A673 (cell line): Measurements from ENCODE around the gene KCNQ1OT1. TPM values are rescaled to one million over a fixed set of nuclear protein-coding genes. Genes with fewer than 3 reads are reported as not detected.

Experiments used
- BruUV-seq: library from RNA; stranded (reverse); fragments of 400-500 nt; replicated peaks from 2 replicates; lab custom pipeline; 2021; lab: Mats Ljungman, UMichigan
- CTCF ChIA-PET: fragments of 300-600 bp; sonication (Branson Sonifier 250); formaldehyde crosslinking; loops from one replicate; lab custom pipeline; 2022; ENCODE audit warnings: antibody characterized with exemption; lab: Charles Lee
- POLR2A ChIA-PET: fragments of 300-600 bp; sonication (Branson Sonifier 250); formaldehyde crosslinking; loops from one replicate; lab custom pipeline; 2022; ENCODE audit warnings: antibody characterized with exemption; ENCODE audit not compliant: low non-redundant PET; lab: Charles Lee
- DNase-seq: peaks from one replicate; pipeline ENCODE4 v3.0.0-alpha.2; 2015; ENCODE audit warnings: low spot score
- H3K27ac ChIP-seq: fragments of 200-600 bp; sonication (generic); 2 replicates; pipeline ENCODE4 v1.5.1; 2016; ENCODE audit warnings: mixed run types, low read depth, mild to moderate bottlenecking, mixed read lengths, antibody characterized with exemption, low read length; ENCODE audit not compliant: poor library complexity, severe bottlenecking
- H3K27me3 ChIP-seq: fragments of 200-600 bp; sonication (generic); replicated peaks from 2 replicates; pipeline ENCODE4 v1.6.1; 2017; ENCODE audit warnings: mixed run types, low read depth, mild to moderate bottlenecking, mixed read lengths, antibody characterized with exemption, low read length; ENCODE audit not compliant: insufficient read depth, poor library complexity
- H3K36me3 ChIP-seq: fragments of 200-600 bp; sonication (generic); 2 replicates; pipeline ENCODE4 v1.6.1; 2016; ENCODE audit warnings: mixed run types, mild to moderate bottlenecking, mixed read lengths, antibody characterized with exemption, low read length; ENCODE audit not compliant: insufficient read depth, poor library complexity, severe bottlenecking
- H3K4me1 ChIP-seq: fragments of 200-600 bp; sonication (generic); 2 replicates; pipeline ENCODE4 v1.6.1; 2017; ENCODE audit warnings: mixed run types, mild to moderate bottlenecking, mixed read lengths, antibody characterized with exemption, low read length; ENCODE audit not compliant: insufficient read depth, poor library complexity, severe bottlenecking
- H3K4me3 ChIP-seq: fragments of 200-600 bp; sonication (generic); 2 replicates; pipeline ENCODE4 v1.5.1; 2016; ENCODE audit warnings: low read depth, mixed run types, mild to moderate bottlenecking, mixed read lengths, low read length; ENCODE audit not compliant: poor library complexity, severe bottlenecking
- H3K9me3 ChIP-seq: fragments of 200-600 bp; sonication (generic); 2 replicates; pipeline ENCODE4 v1.6.1; 2016; ENCODE audit warnings: mixed run types, low read depth, mild to moderate bottlenecking, mixed read lengths, antibody characterized with exemption, low read length; ENCODE audit not compliant: poor library complexity, severe bottlenecking
- CTCF ChIP-seq: fragments of 300-800, 200-600 bp; sonication (generic); conservative IDR thresholded peaks from 2 replicates; pipeline ENCODE4 v1.5.1; 2017; ENCODE audit warnings: low read depth, mild to moderate bottlenecking, antibody characterized with exemption, low read length, moderate library complexity, mixed read lengths
- EZH2 ChIP-seq: fragments of 200-600 bp; sonication (generic); IDR thresholded peaks from 2 replicates; pipeline ENCODE4 v1.6.1; 2017; ENCODE audit warnings: borderline replicate concordance, low read depth, mild to moderate bottlenecking, mixed read lengths, antibody characterized with exemption, low read length; ENCODE audit not compliant: poor library complexity, severe bottlenecking
- intact Hi-C: fragments of 100-400 bp; cut with micrococcal nuclease; formaldehyde crosslinking; loops from one replicate; pipeline ENCODE4 v1.10.0; 2022; ENCODE audit not compliant: unreplicated experiment
- total RNA-seq: library from RNA; stranded (reverse); gene quantifications from 2 replicates; pipeline ENCODE4 v1.2.3, GENCODE V29; 2021

KCNQ1OT1 gene
- total RNA-seq, 1 experiment from 2014 or later = 4.0 TPM

GRCh38 chr11:2724104-2724503, 24.3 kb upstream of the KCNQ1OT1 start:
- ChIA-PET CTCF (no interaction called here), POLR2A (no interaction called here)
- no TSS peak for BruUV-seq
- no peak for DNase-seq
- no peaks in the 10 kb centered on the region for H3K27me3 ChIP-seq
- intact Hi-C loops = no loop called here
- H3K36me3 ChIP-seq = no peaks in the 10 kb centered on the region
- no peak for TF ChIP-seq EZH2
- no peak for TF ChIP-seq CTCF
- no peak overlapping the region for H3K4me3 ChIP-seq
- no peaks in the 10 kb centered on the region for H3K4me1 ChIP-seq
- H3K9me3 ChIP-seq = no peaks in the 10 kb centered on the region
- no peak overlapping the region for H3K27ac ChIP-seq

DNA sequence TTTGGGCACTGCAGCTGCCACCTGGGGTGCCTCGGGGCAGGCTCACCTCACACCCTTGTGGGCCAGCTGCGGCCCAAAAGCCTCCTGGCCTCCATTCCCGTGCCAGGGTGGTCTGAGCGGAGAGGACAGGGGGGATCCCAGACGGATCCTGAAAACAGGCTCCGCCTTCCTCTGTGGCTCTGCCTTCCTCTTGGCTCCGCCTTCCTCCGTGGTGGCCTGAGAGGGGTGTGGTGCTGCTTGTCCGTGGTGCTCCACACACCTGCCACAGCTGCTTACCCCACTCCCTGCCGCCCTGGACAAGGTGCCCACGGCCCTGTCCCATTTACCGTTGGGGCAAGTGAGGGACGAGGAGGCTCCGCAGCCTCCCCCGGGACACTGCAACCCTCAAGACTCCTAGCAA, 23.2 kb upstream of the KCNQ1OT1 start:
- intact Hi-C loops = no loop called here
- H3K27ac ChIP-seq = no peak overlapping the region
- no peak overlapping the region for H3K4me3 ChIP-seq
- POLR2A ChIA-PET = interaction anchor here (0.6 kb wide), 1 partner anchor 72 kb away, joined by 5 read pairs; no protein-coding TSS in a partner anchor
- H3K4me1 ChIP-seq = no peaks in the 10 kb centered on the region
- no peaks in the 10 kb centered on the region for H3K27me3 ChIP-seq
- BruUV-seq = no TSS peak
- no peaks in the 10 kb centered on the region for H3K9me3 ChIP-seq
- TF ChIP-seq EZH2 (no peak), CTCF (no peak)
- no peaks in the 10 kb centered on the region for H3K36me3 ChIP-seq
- CTCF ChIA-PET = no interaction called here
- DNase-seq = no peak

GRCh38 chr11:2721210-2721916, 21.6 kb upstream of the KCNQ1OT1 start:
- CTCF ChIA-PET = no interaction called here
- Histone ChIP-seq H3K36me3 (no peaks in the 10 kb centered on the region), H3K4me3 (no peak overlapping the region), H3K4me1 (no peaks in the 10 kb centered on the region), H3K27me3 (no peaks in the 10 kb centered on the region), H3K9me3 (no peaks in the 10 kb centered on the region), H3K27ac (no peak overlapping the region)
- TF ChIP-seq CTCF (no peak), EZH2 (no peak)
- DNase-seq = peak; percentile 51
- no TSS peak for BruUV-seq
- POLR2A ChIA-PET = no interaction called here
- intact Hi-C loops = no loop called here
